Measurements from ENCODE around the gene EXOC6.

Gene EXOC6

GRCh38 chr10:93039110-93039509, 190.8 kb downstream of the EXOC6 start:
- no peak for DNase-seq (ENCODE audit: low read depth in 1 of 2, low spot score in 1 of 2)
- Histone ChIP-seq H3K27me3 (ENCODE audit: insufficient read depth, poor library complexity, severe bottlenecking) (no peaks in the 10 kb centered on the region), H3K27ac (replicated peaks) (no peak overlapping the region), H3K4me3 (replicated peaks; ENCODE audit: insufficient read depth, low read length) (no peak overlapping the region)
- TF ChIP-seq CTCF (IDR thresholded peaks at IDR 0.05; ENCODE audit: insufficient read depth, low read length) (no peak), GABPA (IDR thresholded peaks at IDR 0.05; ENCODE audit: low read depth) (no peak), REST (IDR thresholded peaks at IDR 0.05; ENCODE audit: insufficient replicate concordance, low read depth) (no peak), SPI1 (IDR thresholded peaks at IDR 0.05; ENCODE audit: borderline replicate concordance, low read depth) (no peak), POLR2AphosphoS5 (IDR thresholded peaks at IDR 0.05; ENCODE audit: low read depth) (no peak)

GRCh38 chr10:93039721-93040120, 191.4 kb downstream of the EXOC6 start:
- no peak for TF ChIP-seq REST (IDR thresholded peaks at IDR 0.05; ENCODE audit: insufficient replicate concordance, low read depth)
- no peak for TF ChIP-seq POLR2AphosphoS5 (IDR thresholded peaks at IDR 0.05; ENCODE audit: low read depth)
- TF ChIP-seq SPI1 (IDR thresholded peaks at IDR 0.05; ENCODE audit: borderline replicate concordance, low read depth) = peak; percentile 59; the same call in 1 of the 2 replicates
- TF ChIP-seq CTCF (IDR thresholded peaks at IDR 0.05; ENCODE audit: insufficient read depth, low read length) = peak; percentile 57
- TF ChIP-seq GABPA (IDR thresholded peaks at IDR 0.05; ENCODE audit: low read depth) = no peak
- peak in 1 of 2 experiments; percentile 61 for DNase-seq (ENCODE audit: low read depth in 1 of 2, low spot score in 1 of 2)
- Histone ChIP-seq H3K27me3 (ENCODE audit: insufficient read depth, poor library complexity, severe bottlenecking) (no peaks in the 10 kb centered on the region), H3K4me3 (replicated peaks; ENCODE audit: insufficient read depth, low read length) (no peak overlapping the region), H3K27ac (replicated peaks) (no peak overlapping the region)

GRCh38 chr10:93054486-93054885, 206.2 kb downstream of the EXOC6 start:
- H3K4me3 ChIP-seq (replicated peaks; ENCODE audit: insufficient read depth, low read length) = no peak overlapping the region
- no peak overlapping the region for H3K27ac ChIP-seq (replicated peaks)
- no peak for TF ChIP-seq GABPA (IDR thresholded peaks at IDR 0.05; ENCODE audit: low read depth)
- no peak for TF ChIP-seq CTCF (IDR thresholded peaks at IDR 0.05; ENCODE audit: insufficient read depth, low read length)
- TF ChIP-seq POLR2AphosphoS5 (IDR thresholded peaks at IDR 0.05; ENCODE audit: low read depth) = no peak
- no peak for TF ChIP-seq SPI1 (IDR thresholded peaks at IDR 0.05; ENCODE audit: borderline replicate concordance, low read depth)
- TF ChIP-seq REST (IDR thresholded peaks at IDR 0.05; ENCODE audit: insufficient replicate concordance, low read depth) = no peak
- H3K27me3 ChIP-seq (ENCODE audit: insufficient read depth, poor library complexity, severe bottlenecking) = no peaks in the 10 kb centered on the region
- DNase-seq (ENCODE audit: low read depth in 1 of 2, low spot score in 1 of 2) = no peak

Measured in HL-60 (cell line).